Upper lobe of left lung (tissue), 6 donors: ENCODE measurements around the gene FBLN1. TPM values are rescaled to one million over a fixed set of nuclear protein-coding genes. Genes with fewer than 3 reads are reported as not detected.

Experiments used
- ATAC-seq, 2 donors: fragments of 200-7000 bp; cut with Tn5 transposase; one replicate each; pipeline ENCODE4 v1.9.1; 2022; ENCODE audit warnings: mild to moderate bottlenecking in 2 of 2, moderate library complexity in 2 of 2; ENCODE audit not compliant: low FRiP score in 2 of 2
- DNase-seq, 2 donors: peaks; one replicate each; pipeline ENCODE4 v3.0.0-alpha.2; 2019 to 2020
- H3K27ac ChIP-seq, 4 donors: fragments of 200-600 bp; sonication (generic); one replicate each; pipeline ENCODE4 v1.5.1; 2016 to 2019
- H3K27me3 ChIP-seq, 4 donors: fragments of 200-600 bp; sonication (generic); one replicate each; pipeline ENCODE4 v1.5.1; 2017 to 2019
- H3K36me3 ChIP-seq, 4 donors: fragments of 200-600 bp; sonication (generic); one replicate each; pipeline ENCODE4 v1.5.1; 2016 to 2019
- H3K4me1 ChIP-seq, 4 donors: fragments of 200-600 bp; sonication (generic); one replicate each; pipeline ENCODE4 v1.5.1; 2018 to 2019
- H3K4me3 ChIP-seq, 4 donors: fragments of 200-600 bp; sonication (generic); one replicate each; pipeline ENCODE4 v1.5.1; 2017 to 2019; ENCODE audit warnings: mild to moderate bottlenecking in 2 of 4, moderate library complexity in 1 of 4
- H3K9me3 ChIP-seq, 4 donors: fragments of 200-600 bp; sonication (generic); one replicate each; pipeline ENCODE4 v1.5.1; 2018 to 2019
- EP300 ChIP-seq, 4 donors: sonication (generic); formaldehyde crosslinking; IDR thresholded peaks; one replicate each; pipeline ENCODE4 v1.5.1; 2017; ENCODE audit warnings: antibody characterized with exemption in 4 of 4, control low read depth in 2 of 4
- POLR2A ChIP-seq, 4 donors: fragments of 450-650 bp; IDR thresholded peaks; one replicate each; pipeline ENCODE4 v1.5.1; 2016 to 2017; ENCODE audit warnings: antibody characterized with exemption in 4 of 4, mild to moderate bottlenecking in 2 of 4
- POLR2AphosphoS5 ChIP-seq, 2 donors: sonication (generic); formaldehyde crosslinking; IDR thresholded peaks; one replicate each; pipeline ENCODE4 v1.5.1; 2017; ENCODE audit warnings: antibody characterized with exemption in 2 of 2
- WGBS, 2 donors: methylation state at CpG; one replicate each; pipeline ENCODE4 v1.1.5; 2017 to 2018; 5-methylcytosine and 5-hydroxymethylcytosine counted together
- total RNA-seq, 6 donors: library from RNA; depleted of rRNA in 4 of 6; stranded (reverse); fragments of >200 nt in 4 of 6; gene quantifications; one replicate each; pipeline versions ENCODE4 v1.1.0 to v1.2.1, GENCODE V29; 2016 to 2021
- TF ChIP-seq, protein P1 (sequence below), 6 experiments: fragments of 450-650 bp in 4 of 6; fragments of 200-600 bp in 2 of 6; sonication (generic) in 2 of 6; IDR thresholded peaks; one replicate each; pipeline ENCODE4 v1.5.1; 2016 to 2019; ENCODE audit warnings: antibody characterized with exemption in 6 of 6
- donor health status: DM: no; HTN: no; CAD: no; lungs with moderate emphysema.
- donor health status: DM: no; HTN: yes; CAD: no; lungs with severe emphysema.

The FBLN1 gene, protein sequence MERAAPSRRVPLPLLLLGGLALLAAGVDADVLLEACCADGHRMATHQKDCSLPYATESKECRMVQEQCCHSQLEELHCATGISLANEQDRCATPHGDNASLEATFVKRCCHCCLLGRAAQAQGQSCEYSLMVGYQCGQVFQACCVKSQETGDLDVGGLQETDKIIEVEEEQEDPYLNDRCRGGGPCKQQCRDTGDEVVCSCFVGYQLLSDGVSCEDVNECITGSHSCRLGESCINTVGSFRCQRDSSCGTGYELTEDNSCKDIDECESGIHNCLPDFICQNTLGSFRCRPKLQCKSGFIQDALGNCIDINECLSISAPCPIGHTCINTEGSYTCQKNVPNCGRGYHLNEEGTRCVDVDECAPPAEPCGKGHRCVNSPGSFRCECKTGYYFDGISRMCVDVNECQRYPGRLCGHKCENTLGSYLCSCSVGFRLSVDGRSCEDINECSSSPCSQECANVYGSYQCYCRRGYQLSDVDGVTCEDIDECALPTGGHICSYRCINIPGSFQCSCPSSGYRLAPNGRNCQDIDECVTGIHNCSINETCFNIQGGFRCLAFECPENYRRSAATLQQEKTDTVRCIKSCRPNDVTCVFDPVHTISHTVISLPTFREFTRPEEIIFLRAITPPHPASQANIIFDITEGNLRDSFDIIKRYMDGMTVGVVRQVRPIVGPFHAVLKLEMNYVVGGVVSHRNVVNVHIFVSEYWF
- total RNA-seq = 100 to 1,000 TPM in 4 of 6 donors, 10 to 100 TPM in 2; 63.9 to 523 (median 207) TPM

DNA sequence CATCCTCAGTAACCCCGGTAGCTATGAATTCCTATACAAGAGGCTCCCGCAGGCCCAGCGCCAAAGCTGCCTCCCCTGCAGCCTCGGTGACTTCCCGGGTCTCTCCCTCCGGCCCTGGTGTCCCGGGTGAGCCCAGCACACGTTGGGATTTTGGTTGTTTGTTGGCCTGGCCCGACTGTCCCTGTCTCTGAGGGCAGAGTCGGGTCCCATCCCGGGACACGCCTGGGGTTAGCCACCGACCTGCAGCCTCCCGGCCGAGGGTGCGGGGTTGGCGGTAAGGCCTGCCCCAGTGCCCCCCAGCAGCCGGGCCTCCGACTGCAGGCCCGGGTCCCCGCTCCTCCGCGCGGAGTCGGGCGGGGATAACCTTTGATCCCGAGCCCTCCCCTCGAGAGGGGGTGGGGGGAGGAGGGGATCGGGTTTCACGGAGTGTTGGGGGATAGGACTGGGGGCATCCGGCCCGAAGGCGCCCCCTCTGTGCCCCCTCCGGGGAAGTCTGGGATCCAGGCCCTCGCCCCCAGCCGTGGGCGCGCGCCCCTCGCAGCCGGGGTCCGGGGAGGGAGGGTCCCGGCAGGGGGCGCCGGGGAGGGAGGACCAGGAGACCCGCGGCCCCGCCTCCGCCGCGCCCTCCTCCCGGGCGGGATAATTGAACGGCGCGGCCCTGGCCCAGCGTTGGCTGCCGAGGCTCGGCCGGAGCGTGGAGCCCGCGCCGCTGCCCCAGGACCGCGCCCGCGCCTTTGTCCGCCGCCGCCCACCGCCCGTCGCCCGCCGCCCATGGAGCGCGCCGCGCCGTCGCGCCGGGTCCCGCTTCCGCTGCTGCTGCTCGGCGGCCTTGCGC is at the start of gene FBLN1:
FBLN1 (plus strand) TSS at position 669 of the 835 bp plus-strand sequence; CDS start at position 772, 103 bp downstream.
- H3K4me1 ChIP-seq = peaks cover 7 to 12% (median 10%) of the 10 kb centered on the region in 4 donors
- peak within 1 kb of the TSS; percentile 67 to 84 (median 80) for H3K27ac ChIP-seq
- DNase-seq = peak in 1 of 2 donors; percentile 91
- H3K4me3 ChIP-seq = peak within 1 kb of the TSS; percentile 7 to 53 (median 47)
- no peaks in the 10 kb centered on the region for H3K36me3 ChIP-seq
- TF ChIP-seq, protein P1, sequence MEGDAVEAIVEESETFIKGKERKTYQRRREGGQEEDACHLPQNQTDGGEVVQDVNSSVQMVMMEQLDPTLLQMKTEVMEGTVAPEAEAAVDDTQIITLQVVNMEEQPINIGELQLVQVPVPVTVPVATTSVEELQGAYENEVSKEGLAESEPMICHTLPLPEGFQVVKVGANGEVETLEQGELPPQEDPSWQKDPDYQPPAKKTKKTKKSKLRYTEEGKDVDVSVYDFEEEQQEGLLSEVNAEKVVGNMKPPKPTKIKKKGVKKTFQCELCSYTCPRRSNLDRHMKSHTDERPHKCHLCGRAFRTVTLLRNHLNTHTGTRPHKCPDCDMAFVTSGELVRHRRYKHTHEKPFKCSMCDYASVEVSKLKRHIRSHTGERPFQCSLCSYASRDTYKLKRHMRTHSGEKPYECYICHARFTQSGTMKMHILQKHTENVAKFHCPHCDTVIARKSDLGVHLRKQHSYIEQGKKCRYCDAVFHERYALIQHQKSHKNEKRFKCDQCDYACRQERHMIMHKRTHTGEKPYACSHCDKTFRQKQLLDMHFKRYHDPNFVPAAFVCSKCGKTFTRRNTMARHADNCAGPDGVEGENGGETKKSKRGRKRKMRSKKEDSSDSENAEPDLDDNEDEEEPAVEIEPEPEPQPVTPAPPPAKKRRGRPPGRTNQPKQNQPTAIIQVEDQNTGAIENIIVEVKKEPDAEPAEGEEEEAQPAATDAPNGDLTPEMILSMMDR (IDR thresholded peaks at IDR 0.05) = no peak
- TF ChIP-seq POLR2AphosphoS5 (IDR thresholded peaks at IDR 0.05) = peak in 1 of 2 donors; percentile 27
- H3K27me3 ChIP-seq = peaks cover 0 to 19% (median 12%) of the 10 kb centered on the region in 4 donors
- peak in 1 of 2 donors; percentile 80 for ATAC-seq
- WGBS, 2 donors = 23 to 43% methylated on average over 5 to 14 of the region's 89 CpGs
- H3K9me3 ChIP-seq = no peaks in the 10 kb centered on the region

GRCh38 chr22:45453764-45454163 is 48.9 kb upstream of the FBLN1 start:
- no peaks in the 10 kb centered on the region for H3K9me3 ChIP-seq
- H3K27me3 ChIP-seq = no peaks in the 10 kb centered on the region
- ATAC-seq (no peak), DNase-seq (no peak)
- 96 to 98% methylated on average over 4 to 6 of the region's 6 CpGs for WGBS, 2 donors
- no peak overlapping the region for H3K4me3 ChIP-seq
- no peaks in the 10 kb centered on the region for H3K36me3 ChIP-seq
- TF ChIP-seq POLR2AphosphoS5 (IDR thresholded peaks at IDR 0.05) (no peak), POLR2A (IDR thresholded peaks at IDR 0.05) (no peak), EP300 (IDR thresholded peaks at IDR 0.05) (no peak)
- TF ChIP-seq, protein P1 (IDR thresholded peaks at IDR 0.05) = no peak
- H3K4me1 ChIP-seq = no peaks in the 10 kb centered on the region
- no peak overlapping the region for H3K27ac ChIP-seq

- H3K27ac ChIP-seq = no peak overlapping the region
- H3K4me3 ChIP-seq = no peak overlapping the region
- no peaks in the 10 kb centered on the region for H3K4me1 ChIP-seq
- H3K27me3 ChIP-seq = no peaks in the 10 kb centered on the region
- H3K9me3 ChIP-seq = no peaks in the 10 kb centered on the region
- ATAC-seq = no peak
- no peak for TF ChIP-seq EP300 (IDR thresholded peaks at IDR 0.05)
- TF ChIP-seq, protein P1 (IDR thresholded peaks at IDR 0.05) = no peak
- no peak for TF ChIP-seq POLR2AphosphoS5 (IDR thresholded peaks at IDR 0.05)
- no peak for TF ChIP-seq POLR2A (IDR thresholded peaks at IDR 0.05)
- WGBS, 2 donors = 62 to 66% methylated on average over 4 of the region's 4 CpGs
- H3K36me3 ChIP-seq = no peaks in the 10 kb centered on the region
- no peak for DNase-seq
Observed at GRCh38 chr22:45454275-45454674, 48.4 kb upstream of the FBLN1 start.

DNA sequence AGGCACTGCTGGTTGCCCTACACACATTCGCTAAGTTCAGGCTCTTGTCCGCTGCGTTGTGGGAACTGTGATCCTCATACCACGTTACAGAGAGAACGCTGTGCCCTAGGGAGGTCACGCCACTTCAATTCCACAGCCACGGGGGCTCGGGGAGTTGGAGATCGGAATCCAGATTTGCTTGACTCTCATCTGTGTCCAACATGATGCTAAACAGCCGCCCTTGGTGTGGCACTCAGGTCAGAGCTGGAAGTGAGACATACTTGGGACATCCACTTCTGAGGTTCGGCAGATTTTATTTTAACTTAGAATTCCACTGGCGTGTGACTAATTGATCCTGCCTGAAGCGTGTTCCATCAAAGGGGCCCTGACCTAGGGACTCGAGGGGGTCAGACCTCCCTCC is 47.5 kb upstream of the FBLN1 start:
- H3K27me3 ChIP-seq = no peaks in the 10 kb centered on the region
- TF ChIP-seq EP300 (IDR thresholded peaks at IDR 0.05) (no peak), POLR2A (IDR thresholded peaks at IDR 0.05) (no peak), POLR2AphosphoS5 (IDR thresholded peaks at IDR 0.05) (no peak)
- TF ChIP-seq, protein P1 (IDR thresholded peaks at IDR 0.05) = no peak
- H3K4me1 ChIP-seq = no peaks in the 10 kb centered on the region
- H3K4me3 ChIP-seq = no peak overlapping the region
- H3K36me3 ChIP-seq = no peaks in the 10 kb centered on the region
- no peak overlapping the region for H3K27ac ChIP-seq
- DNase-seq (no peak), ATAC-seq (no peak)
- 78 to 89% methylated on average over 12 to 14 of the region's 14 CpGs for WGBS, 2 donors
- no peaks in the 10 kb centered on the region for H3K9me3 ChIP-seq
